Spleen (tissue), 11 donors: ENCODE results near the gene TAF15. TPM values are rescaled to one million over a fixed set of nuclear protein-coding genes. Genes with fewer than 3 reads are reported as not detected.

Experiments used
- DNase-seq: peaks from one replicate; pipeline ENCODE4 v3.0.0-alpha.2; 2020
- H3K27ac ChIP-seq, 8 donors: fragments of 200-600 bp; sonication (generic) in 7 of 8; 1 replicate in 4 of 8; 2 replicates in 4 of 8; pipeline versions ENCODE4 v1.5.0 to v1.8.0; 2016 to 2021; ENCODE audit warnings: inconsistent platforms in 4 of 8, mild to moderate bottlenecking in 4 of 8, moderate library complexity in 1 of 8
- H3K27me3 ChIP-seq, 7 donors: fragments of 200-600 bp; sonication (generic) in 6 of 7; replicated peaks in 1 of 7; 1 replicate in 4 of 7; 2 replicates in 3 of 7; pipeline versions ENCODE4 v1.5.0 to v1.8.0; 2016 to 2021; ENCODE audit warnings: inconsistent platforms in 3 of 7, mild to moderate bottlenecking in 1 of 7
- H3K36me3 ChIP-seq, 6 donors: fragments of 200-600 bp; sonication (generic) in 5 of 6; 1 replicate in 4 of 6; 2 replicates in 2 of 6; pipeline versions ENCODE4 v1.5.0 to v1.8.0; 2016 to 2021; ENCODE audit warnings: inconsistent platforms in 2 of 6
- H3K4me1 ChIP-seq, 6 donors: fragments of 200-600 bp; sonication (generic) in 5 of 6; 1 replicate in 3 of 6; 2 replicates in 3 of 6; pipeline versions ENCODE4 v1.5.0 to v1.8.0; 2016 to 2021; ENCODE audit warnings: inconsistent platforms in 3 of 6
- H3K4me3 ChIP-seq, 8 donors: fragments of 200-600 bp; sonication (generic) in 7 of 8; 1 replicate in 4 of 8; 2 replicates in 4 of 8; pipeline versions ENCODE4 v1.5.0 to v1.8.0; 2016 to 2021; ENCODE audit warnings: inconsistent platforms in 4 of 8, mild to moderate bottlenecking in 4 of 8, moderate library complexity in 2 of 8
- H3K9me3 ChIP-seq, 8 donors: fragments of 200-600 bp; sonication (generic) in 7 of 8; 1 replicate in 4 of 8; 2 replicates in 4 of 8; pipeline versions ENCODE4 v1.5.0 to v1.8.0; 2016 to 2021; ENCODE audit warnings: inconsistent platforms in 4 of 8
- CTCF ChIP-seq, 11 experiments: fragments of 200-600 bp in 7 of 11; fragments of 450-650 bp in 4 of 11; sonication (generic) in 4 of 11; IDR thresholded peaks in 8 of 11; conservative IDR thresholded peaks in 3 of 11; 1 replicate in 7 of 11; 2 replicates in 4 of 11; pipeline versions ENCODE4 v1.4.0 to v1.8.0; 2016 to 2021; ENCODE audit warnings: antibody characterized with exemption in 11 of 11, inconsistent platforms in 4 of 11, mild to moderate bottlenecking in 1 of 11
- POLR2A ChIP-seq, 3 donors: fragments of 450-650 bp; IDR thresholded peaks; one replicate each; pipeline ENCODE4 v1.5.1; 2017; ENCODE audit warnings: antibody characterized with exemption in 3 of 3, mild to moderate bottlenecking in 1 of 3
- POLR2AphosphoS5 ChIP-seq, 3 donors: sonication (generic); formaldehyde crosslinking; IDR thresholded peaks; one replicate each; pipeline ENCODE4 v1.5.1; 2017; ENCODE audit warnings: antibody characterized with exemption in 3 of 3
- WGBS, 5 donors: extraction: QIAGEN DNeasy Blood & Tissue Kit in 3 of 5; methylation state at CpG; one replicate each; pipeline versions ENCODE4 v1.1.5 to v1.1.7; 2013 to 2018; 5-methylcytosine and 5-hydroxymethylcytosine counted together
- intact Hi-C: fragments of 100-400 bp; cut with DNase I; formaldehyde crosslinking; loops from one replicate; pipeline ENCODE4 v1.15.0; 2023; ENCODE audit warnings: low total_unique reads
- polyA plus RNA-seq, 3 donors: library from polyadenylated mRNA; stranded (reverse); fragments of 200-250 nt; gene quantifications; one replicate each; pipeline ENCODE4 v1.2.1, GENCODE V29; 2013
- total RNA-seq, 7 donors: library from RNA; depleted of rRNA in 3 of 7; stranded (reverse); fragments of >200 nt in 3 of 7; fragmentation: NEBNext Ultra II Directional in 4 of 7; extraction: Animal tissue kit (Norgen Biotek cat#: 25700) in 4 of 7; gene quantifications; one replicate each; pipeline versions ENCODE4 v1.1.0 to v1.2.1, GENCODE V29; 2016 to 2021
- donor health status: healthy with polysubstance abuse.
- donor health status: DM: no; HTN: no; CAD: no; lungs with moderate emphysema.
- donor health status: DM: no; HTN: no; CAD: no.
- donor health status: Bipolar disorder and iron deficiency.
- donor health status: healthy.
- donor health status: DM: no; HTN: no; CAD: no.
- donor health status: DM: yes; HTN: yes; CAD: no.

The TAF15 gene
- total and polyA plus RNA-seq, 10 donors, result 55.9 to 184 (median 108) TPM

- 79 to 90% (median 85%) methylated on average over 4 of the region's 4 CpGs for WGBS, 5 donors
- TF ChIP-seq POLR2A (IDR thresholded peaks at IDR 0.05) (no peak), CTCF (IDR thresholded peaks at IDR 0.05 in 8 of 11, conservative IDR thresholded peaks at IDR 0.05 in 3 of 11) (no peak), POLR2AphosphoS5 (IDR thresholded peaks at IDR 0.05) (peak in 1 of 3 donors; percentile 19)
- Histone ChIP-seq H3K4me1 (peaks cover 0 to 12% (median 0%) of the 10 kb centered on the region in 6 donors), H3K27ac (no peak overlapping the region), H3K4me3 (no peak overlapping the region), H3K27me3 (no peaks in the 10 kb centered on the region), H3K36me3 (peaks cover 0 to 99% (median 53%) of the 10 kb centered on the region in 6 donors), H3K9me3 (no peaks in the 10 kb centered on the region)
- no peak for DNase-seq
- intact Hi-C loops, result loop anchor here (10.0 kb wide), 1 partner anchor 297 kb away; no protein-coding TSS in a partner anchor
Measured at GRCh38 chr17:35847633-35848373, 38.5 kb downstream of the TAF15 start.

GRCh38 chr17:35849469-35850348 lies 40.4 kb downstream of the TAF15 start:
- peaks cover 0 to 98% (median 34%) of the 10 kb centered on the region in 6 donors for H3K36me3 ChIP-seq
- intact Hi-C loops, result loop anchor here (10.0 kb wide), 1 partner anchor 295 kb away; no protein-coding TSS in a partner anchor
- 71 to 78% (median 75%) methylated on average over 7 of the region's 7 CpGs for WGBS, 5 donors

GRCh38 chr17:35855965-35856364 lies 46.7 kb downstream of the TAF15 start:
- WGBS, 5 donors, result 77 to 88% (median 82%) methylated on average over 5 of the region's 5 CpGs
- intact Hi-C loops, result no loop called here
- Histone ChIP-seq H3K9me3 (no peaks in the 10 kb centered on the region), H3K27me3 (no peaks in the 10 kb centered on the region), H3K4me3 (no peak overlapping the region), H3K27ac (no peak overlapping the region), H3K4me1 (no peaks in the 10 kb centered on the region), H3K36me3 (peaks cover 0 to 56% (median 0%) of the 10 kb centered on the region in 6 donors)
- TF ChIP-seq POLR2AphosphoS5 (IDR thresholded peaks at IDR 0.05) (no peak), POLR2A (IDR thresholded peaks at IDR 0.05) (no peak), CTCF (IDR thresholded peaks at IDR 0.05 in 8 of 11, conservative IDR thresholded peaks at IDR 0.05 in 3 of 11) (no peak)
- no peak for DNase-seq

More at GRCh38 chr17:35849469-35850348, 40.4 kb downstream of the TAF15 start:
- Histone ChIP-seq H3K27ac (no peak overlapping the region), H3K4me3 (no peak overlapping the region), H3K9me3 (no peaks in the 10 kb centered on the region), H3K4me1 (peaks cover 0 to 12% (median 0%) of the 10 kb centered on the region in 6 donors), H3K27me3 (no peaks in the 10 kb centered on the region)
- TF ChIP-seq POLR2AphosphoS5 (IDR thresholded peaks at IDR 0.05) (no peak), CTCF (IDR thresholded peaks at IDR 0.05 in 8 of 11, conservative IDR thresholded peaks at IDR 0.05 in 3 of 11) (peak; percentile 39 to 78 (median 69))
- DNase-seq, result no peak
